ENCODE measurements around the gene ZNF710.

ZNF710 gene

GRCh38 chr15:90040618-90041017 lies 39.5 kb downstream of the ZNF710 start:
- no peak for DNase-seq

GRCh38 chr15:90042356-90042755 lies 41.2 kb downstream of the ZNF710 start:
- DNase-seq, result no peak

GRCh38 chr15:90042766-90043529 lies 41.8 kb downstream of the ZNF710 start:
- DNase-seq, result no peak

GRCh38 chr15:90043530-90044010 lies 42.4 kb downstream of the ZNF710 start:
- no peak for DNase-seq

GRCh38 chr15:90044191-90044590 lies 43.1 kb downstream of the ZNF710 start:
- DNase-seq, result no peak

- DNase-seq, result no peak
Measured at GRCh38 chr15:90044916-90045371, 43.8 kb downstream of the ZNF710 start.

GRCh38 chr15:90046289-90046688 lies 45.2 kb downstream of the ZNF710 start:
- DNase-seq, result no peak

- peak; percentile 80 for DNase-seq
Measured at GRCh38 chr15:90046911-90047392, 45.8 kb downstream of the ZNF710 start.

- no peak for DNase-seq
Measured at GRCh38 chr15:90047956-90048575, 46.9 kb downstream of the ZNF710 start.

GRCh38 chr15:90049030-90049429 lies 47.9 kb downstream of the ZNF710 start:
- no peak for DNase-seq

- no peak for DNase-seq
Measured at GRCh38 chr15:90049666-90050604, 48.8 kb downstream of the ZNF710 start.

GRCh38 chr15:90051874-90052273 lies 50.8 kb downstream of the ZNF710 start:
- no peak for DNase-seq

- DNase-seq, result no peak
Measured at GRCh38 chr15:90053685-90054466, 52.8 kb downstream of the ZNF710 start.

- peak; percentile 15 for DNase-seq
Measured at GRCh38 chr15:90054618-90055097, 53.5 kb downstream of the ZNF710 start.

- DNase-seq, result no peak
Measured at GRCh38 chr15:90055182-90055581, 54.1 kb downstream of the ZNF710 start.

GRCh38 chr15:90056529-90056928 lies 55.4 kb downstream of the ZNF710 start:
- DNase-seq, result no peak

GRCh38 chr15:90058308-90058707 lies 57.2 kb downstream of the ZNF710 start:
- DNase-seq, result no peak

- DNase-seq, result no peak
Measured at GRCh38 chr15:90058775-90059174, 57.7 kb downstream of the ZNF710 start.

- peak; percentile 43 for DNase-seq
Measured at GRCh38 chr15:90059208-90059985, 58.3 kb downstream of the ZNF710 start.

GRCh38 chr15:90060797-90061196 lies 59.7 kb downstream of the ZNF710 start:
- no peak for DNase-seq

GRCh38 chr15:90062023-90062442 lies 60.9 kb downstream of the ZNF710 start:
- peak; percentile 91 for DNase-seq
